HepG2 (cell line): ENCODE measurements around the gene STIM1. TPM values are rescaled to one million over a fixed set of nuclear protein-coding genes. Genes with fewer than 3 reads are reported as not detected.

Experiments used
- ATAC-seq: fragments of 200-7000 bp; cut with Tn5 transposase; 3 replicates; pipeline ENCODE4 v1.9.1; 2020; ENCODE audit warnings: mild to moderate bottlenecking, moderate library complexity
- BruUV-seq: library from RNA; stranded (reverse); fragments of 400-500 nt; replicated peaks from 2 replicates; lab custom pipeline; 2021; lab: Mats Ljungman, UMichigan
- CTCF ChIA-PET: fragments of 300-600 bp; formaldehyde crosslinking; extraction: SDS; loops from one replicate; lab custom pipeline; 2021; ENCODE audit warnings: low total read pairs, inconsistent platforms, low intra/inter-chr PET ratio; lab: Yijun Ruan, JAX
- POLR2A ChIA-PET: fragments of 350-600 bp; sonication (Branson Sonifier 250); formaldehyde crosslinking; loops from one replicate; lab custom pipeline; 2020; ENCODE audit warnings: antibody characterized with exemption, inconsistent platforms; lab: Yijun Ruan, JAX
- DNase-seq: peaks from one replicate; pipeline ENCODE4 v3.0.0-alpha.2; 2015; ENCODE audit warnings: low spot score
- FAIRE-seq: peaks from 3 replicates; lab custom pipeline; 2011; peaks lifted over from hg19 to GRCh38; lab: Jason Lieb, UNC
- H2AFZ ChIP-seq: one replicate; pipeline ENCODE4 v1.6.1; 2011; ENCODE audit warnings: low read length, inconsistent platforms
- H3K27ac ChIP-seq: fragments of 300-600 bp; 3 replicates; pipeline ENCODE4 v1.8.0; 2011; ENCODE audit warnings: mixed run types, mild to moderate bottlenecking, mixed read lengths, low read length, inconsistent platforms; ENCODE audit not compliant: insufficient read depth; ENCODE audit errors: extremely low read length
- H3K27me3 ChIP-seq, 2 experiments: fragments of 200-600 bp in 1 of 2; 2 replicates in 1 of 2; 3 replicates in 1 of 2; pipeline versions ENCODE4 v1.6.0 to v1.8.0; 2011; ENCODE audit warnings: low read length in 2 of 2, mild to moderate bottlenecking in 2 of 2, moderate library complexity in 2 of 2, inconsistent platforms in 1 of 2; ENCODE audit not compliant: insufficient read depth in 2 of 2, control insufficient read depth in 1 of 2
- H3K36me3 ChIP-seq, 2 experiments: fragments of 200-600 bp in 1 of 2; replicated peaks in 1 of 2; 2 replicates in 1 of 2; 3 replicates in 1 of 2; pipeline versions ENCODE4 v1.5.1 to v1.8.0; 2011; ENCODE audit warnings: low read length in 2 of 2, inconsistent platforms in 1 of 2; ENCODE audit not compliant: insufficient read depth in 2 of 2, control insufficient read depth in 1 of 2
- H3K4me1 ChIP-seq: 2 replicates; pipeline ENCODE4 v1.5.1; 2012; ENCODE audit warnings: low read length, inconsistent platforms; ENCODE audit not compliant: insufficient read depth
- H3K4me2 ChIP-seq: 2 replicates; pipeline ENCODE4 v1.6.0; 2011; ENCODE audit warnings: low read depth, low read length, inconsistent platforms
- H3K4me3 ChIP-seq, 3 experiments: fragments of 200-600 bp in 1 of 3; sonication (generic), shearing (Covaris generic) in 1 of 3; replicated peaks in 1 of 3; 2 replicates each; pipeline ENCODE4 v1.5.1; 2011 to 2016; ENCODE audit warnings: low read length in 3 of 3, inconsistent platforms in 2 of 3, low read depth in 2 of 3, mild to moderate bottlenecking in 2 of 3, control low read depth in 1 of 3, mixed read lengths in 1 of 3; ENCODE audit not compliant: insufficient read depth in 1 of 3
- H3K79me2 ChIP-seq: one replicate; pipeline ENCODE4 v1.6.1; 2011; ENCODE audit warnings: low read length, inconsistent platforms; ENCODE audit not compliant: insufficient read depth
- H3K9ac ChIP-seq: 2 replicates; pipeline ENCODE4 v1.6.0; 2011; ENCODE audit warnings: mild to moderate bottlenecking, low read depth, low read length, inconsistent platforms; ENCODE audit not compliant: insufficient read depth
- H3K9me3 ChIP-seq: 2 replicates; pipeline ENCODE4 v1.5.1; 2012; ENCODE audit warnings: mild to moderate bottlenecking, low read length
- H4K20me1 ChIP-seq: 2 replicates; pipeline ENCODE4 v1.6.0; 2011; ENCODE audit warnings: inconsistent platforms, mild to moderate bottlenecking, low read length, moderate library complexity; ENCODE audit not compliant: insufficient read depth
- HMG20A ChIP-seq: IDR thresholded peaks from 2 replicates; pipeline ENCODE4 v1.6.1; 2016; ENCODE audit warnings: borderline replicate concordance
- KAT8 ChIP-seq: IDR thresholded peaks from 2 replicates; pipeline ENCODE4 v1.6.1; 2016; ENCODE audit warnings: missing genetic modification reagents, missing compliant biosample characterization
- ZNF207 ChIP-seq: fragments of 450-650 bp; IDR thresholded peaks from 2 replicates; pipeline ENCODE4 v1.6.1; 2016; ENCODE audit warnings: antibody characterized with exemption, borderline replicate concordance
- ZNF704 ChIP-seq: sonication (generic); formaldehyde crosslinking; IDR thresholded peaks from 2 replicates; pipeline ENCODE4 v1.8.1; 2023; ENCODE audit warnings: mild to moderate bottlenecking, inconsistent platforms, moderate library complexity, missing genetic modification reagents, borderline replicate concordance
- WGBS: methylation state at CpG from one replicate; pipeline ENCODE4 v1.1.6; 2017; ENCODE audit warnings: low lambda C conversion rate; 5-methylcytosine and 5-hydroxymethylcytosine counted together
- in situ Hi-C: cut with HindIII; loops from 2 replicates; pipeline ENCODE4 v1.10.0; 2017; ENCODE audit warnings: low pct_unique_long_range_greater_than_20kb; ENCODE audit not compliant: extremely low pct_ligation_motif_present
- intact Hi-C: fragments of 100-400 bp; cut with micrococcal nuclease; formaldehyde crosslinking; loops from one replicate; pipeline ENCODE4 v1.10.0; 2022; ENCODE audit not compliant: unreplicated experiment
- polyA plus RNA-seq, 8 experiments: library from polyadenylated mRNA; depleted of rRNA in 3 of 8; stranded (reverse) in 7 of 8; unstranded in 1 of 8; fragments of >200 nt; fragmentation: Illumina TruSeq in 4 of 8; extraction: Trizol in 4 of 8; gene quantifications; 2 replicates each; pipeline versions ENCODE4 v1.2.1 to v1.2.3, GENCODE V29; 2011 to 2016; ENCODE audit warnings: low read depth in 4 of 8, missing spikeins in 1 of 8, mixed read lengths in 1 of 8; ENCODE audit not compliant: insufficient read depth in 1 of 8
- total RNA-seq, 5 experiments: library from RNA; depleted of rRNA; stranded (reverse); fragments of >200 nt; fragmentation: Illumina TruSeq; extraction: Trizol; gene quantifications; 2 replicates each; pipeline ENCODE4 v1.2.3, GENCODE V29; 2016; ENCODE audit warnings: low read depth in 1 of 5

The STIM1 gene
- total and polyA plus RNA-seq, 2 of the 13 experiments (the other 11 are each of a cell fraction or from before 2014, with no cell fraction given) = 19.2 to 28.5 TPM

- Histone ChIP-seq H3K9me3 (no peaks in the 10 kb centered on the region), H3K4me2 (no peak overlapping the region), H3K4me3 (no peak overlapping the region), H3K27me3 (no peaks in the 10 kb centered on the region; a peak in 1 of 5 replicates), H3K4me1 (peaks cover 22% of the 10 kb centered on the region), H3K79me2 (no peaks in the 10 kb centered on the region), H3K9ac (no peak overlapping the region), H3K27ac (no peak overlapping the region), H3K36me3 (peaks cover 4 to 18% of the 10 kb centered on the region in 2 experiments), H4K20me1 (no peaks in the 10 kb centered on the region), H2AFZ (no peak overlapping the region)
- TF ChIP-seq KAT8 (CRISPR knock-in tag) (no peak), ZNF704 (no peak)
- BruUV-seq = no TSS peak
- WGBS = 95% methylated on average over 1 of the region's 1 CpG
- CTCF ChIA-PET = no interaction called here
- in situ Hi-C loops (loop anchor here (10.0 kb wide), 1 partner anchor 107 kb away; no protein-coding TSS in a partner anchor), intact Hi-C loops (loop anchor here (2.0 kb wide), 1 partner anchor 17 kb away; no protein-coding TSS in a partner anchor)
- FAIRE-seq (no peak), DNase-seq (no peak), ATAC-seq (no peak)
- POLR2A ChIA-PET = interaction anchor here (2.3 kb wide), 1 partner anchor 206 kb away, joined by 12 read pairs; the partner anchor contains the start of gene STIM1
These were observed 206.2 kb downstream of the STIM1 start for GRCh38 chr11:4061700-4062099.

GRCh38 chr11:4063348-4063747 lies 207.9 kb downstream of the STIM1 start:
- CTCF ChIA-PET = no interaction called here
- Histone ChIP-seq H3K4me1 (peaks cover 22% of the 10 kb centered on the region), H3K27me3 (no peaks in the 10 kb centered on the region), H4K20me1 (no peaks in the 10 kb centered on the region), H3K27ac (no peak overlapping the region), H3K4me3 (no peak overlapping the region), H3K4me2 (no peak overlapping the region), H3K9me3 (no peaks in the 10 kb centered on the region), H2AFZ (no peak overlapping the region), H3K79me2 (no peaks in the 10 kb centered on the region), H3K36me3 (peaks cover 4 to 17% of the 10 kb centered on the region in 2 experiments), H3K9ac (no peak overlapping the region)
- 99% methylated on average over 3 of the region's 3 CpGs for WGBS
- no peak for DNase-seq
- POLR2A ChIA-PET = interaction anchor here (0.6 to 1.0 kb wide), 2 partner anchors 9 to 208 kb away, joined by 3 to 4 read pairs; partner anchors contain the start of gene STIM1
- no peak for TF ChIP-seq HMG20A
- no peak for TF ChIP-seq ZNF207
- intact Hi-C loops = no loop called here
- BruUV-seq = no TSS peak
- in situ Hi-C loops = loop anchor here (10.0 kb wide), 1 partner anchor 109 kb away; no protein-coding TSS in a partner anchor
- no peak for FAIRE-seq
- no peak for ATAC-seq
